ENCODE measurements around the gene UGT1A8. TPM values are rescaled to one million over a fixed set of nuclear protein-coding genes. Genes with fewer than 3 reads are reported as not detected.
"Not testable (repeated sequence)": the region's sequence is repeated elsewhere in the genome, so short reads cannot be mapped to it uniquely, and the experiment has no call there.

UGT1A8 gene
- total and polyA plus RNA-seq, 2 experiments from 2014 or later = 0.45 TPM; not detected in 1

- TF ChIP-seq, protein P1, sequence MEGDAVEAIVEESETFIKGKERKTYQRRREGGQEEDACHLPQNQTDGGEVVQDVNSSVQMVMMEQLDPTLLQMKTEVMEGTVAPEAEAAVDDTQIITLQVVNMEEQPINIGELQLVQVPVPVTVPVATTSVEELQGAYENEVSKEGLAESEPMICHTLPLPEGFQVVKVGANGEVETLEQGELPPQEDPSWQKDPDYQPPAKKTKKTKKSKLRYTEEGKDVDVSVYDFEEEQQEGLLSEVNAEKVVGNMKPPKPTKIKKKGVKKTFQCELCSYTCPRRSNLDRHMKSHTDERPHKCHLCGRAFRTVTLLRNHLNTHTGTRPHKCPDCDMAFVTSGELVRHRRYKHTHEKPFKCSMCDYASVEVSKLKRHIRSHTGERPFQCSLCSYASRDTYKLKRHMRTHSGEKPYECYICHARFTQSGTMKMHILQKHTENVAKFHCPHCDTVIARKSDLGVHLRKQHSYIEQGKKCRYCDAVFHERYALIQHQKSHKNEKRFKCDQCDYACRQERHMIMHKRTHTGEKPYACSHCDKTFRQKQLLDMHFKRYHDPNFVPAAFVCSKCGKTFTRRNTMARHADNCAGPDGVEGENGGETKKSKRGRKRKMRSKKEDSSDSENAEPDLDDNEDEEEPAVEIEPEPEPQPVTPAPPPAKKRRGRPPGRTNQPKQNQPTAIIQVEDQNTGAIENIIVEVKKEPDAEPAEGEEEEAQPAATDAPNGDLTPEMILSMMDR (conservative IDR thresholded peaks at IDR 0.05; ENCODE audit: low read depth in 2 of 2) = no peak
Measured at GRCh38 chr2:233627331-233628025, 10.0 kb downstream of the UGT1A8 start (continued).

DNA sequence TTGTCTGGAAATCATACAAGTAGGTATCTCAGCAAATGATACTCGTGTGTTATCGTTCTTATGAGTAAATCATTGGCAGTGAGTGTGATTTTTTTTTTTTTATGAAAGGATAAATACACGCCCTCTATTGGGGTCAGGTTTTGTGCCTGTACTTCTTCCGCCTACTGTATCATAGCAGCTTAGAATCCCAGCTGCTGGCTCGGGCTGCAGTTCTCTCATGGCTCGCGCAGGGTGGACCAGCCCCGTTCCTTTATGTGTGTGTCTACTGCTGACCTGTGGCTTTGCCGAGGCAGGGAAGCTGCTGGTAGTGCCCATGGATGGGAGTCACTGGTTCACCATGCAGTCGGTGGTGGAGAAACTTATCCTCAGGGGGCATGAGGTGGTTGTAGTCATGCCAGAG is 18.9 kb downstream of the UGT1A8 start, which contains the start of gene UGT1A10:
Gene UGT1A10, plus strand, starts transcription at position 143 of the 400 bp plus-strand sequence. Its CDS starts 75 bp downstream, at position 218.
- H3K27ac Mint-ChIP-seq; H3K9me2 ChIP-seq (ENCODE audit: insufficient read depth); H4K20me1 ChIP-seq (replicated peaks; ENCODE audit: insufficient read depth); H3K79me2 ChIP-seq (replicated peaks; ENCODE audit: insufficient read depth); H3K4me3 ChIP-seq; H3K27ac ChIP-seq (ENCODE audit: low read depth); H3F3A ChIP-seq (replicated peaks; ENCODE audit: low read depth); H3K4me1 ChIP-seq (ENCODE audit: insufficient read depth); DNase-seq (ENCODE audit: low spot score); H3K4me2 ChIP-seq; H3K27me3 Mint-ChIP-seq (ENCODE audit: insufficient read depth, low read depth, poor library complexity); H3K9me3 Mint-ChIP-seq; H2AFZ ChIP-seq; ATAC-seq; H3K27me3 ChIP-seq (ENCODE audit: insufficient read depth); H3K4me1 Mint-ChIP-seq; H3K4me3 Mint-ChIP-seq; H3K36me3 ChIP-seq (ENCODE audit: insufficient read depth); H3K36me3 Mint-ChIP-seq (ENCODE audit: low read depth): not testable (repeated sequence)

GRCh38 chr2:233638836-233639235 is 21.4 kb downstream of the UGT1A8 start:
- H4K20me1 ChIP-seq (replicated peaks; ENCODE audit: insufficient read depth) = no peaks in the 10 kb centered on the region
- no peak for ATAC-seq
- Mint-ChIP-seq H3K36me3 (ENCODE audit: low read depth) (no peaks in the 10 kb centered on the region), H3K9me3 (no peaks in the 10 kb centered on the region; the same call in 2 of the 3 replicates), H3K27me3 (ENCODE audit: insufficient read depth, low read depth, poor library complexity) (no peaks in the 10 kb centered on the region), H3K4me3 (no peak overlapping the region), H3K27ac (no peak overlapping the region), H3K4me1 (no peaks in the 10 kb centered on the region)
- no peaks in the 10 kb centered on the region; the same call in 1 of the 2 replicates for H3K9me2 ChIP-seq (ENCODE audit: insufficient read depth)
- no peak overlapping the region for H3K27ac ChIP-seq (ENCODE audit: low read depth)
- no peak overlapping the region for H3K4me2 ChIP-seq
- H3K27me3 ChIP-seq (ENCODE audit: insufficient read depth) = no peaks in the 10 kb centered on the region
- no peak overlapping the region for H3K4me3 ChIP-seq
- H2AFZ ChIP-seq = no peak overlapping the region
- H3F3A ChIP-seq (replicated peaks; ENCODE audit: low read depth) = no peaks in the 10 kb centered on the region
- no peaks in the 10 kb centered on the region for H3K36me3 ChIP-seq (ENCODE audit: insufficient read depth)
- DNase-seq (ENCODE audit: low spot score) = no peak
- no peaks in the 10 kb centered on the region for H3K4me1 ChIP-seq (ENCODE audit: insufficient read depth)
- H3K79me2 ChIP-seq (replicated peaks; ENCODE audit: insufficient read depth) = no peaks in the 10 kb centered on the region
- TF ChIP-seq REST (IDR thresholded peaks at IDR 0.05; ENCODE audit: unreplicated experiment) (no peak), POLR2AphosphoS5 (IDR thresholded peaks at IDR 0.05; ENCODE audit: low read depth) (no peak), ZNF331 (CRISPR knock-in tag; IDR thresholded peaks at IDR 0.05; ENCODE audit: low read depth) (no peak)
- TF ChIP-seq, protein P2, sequence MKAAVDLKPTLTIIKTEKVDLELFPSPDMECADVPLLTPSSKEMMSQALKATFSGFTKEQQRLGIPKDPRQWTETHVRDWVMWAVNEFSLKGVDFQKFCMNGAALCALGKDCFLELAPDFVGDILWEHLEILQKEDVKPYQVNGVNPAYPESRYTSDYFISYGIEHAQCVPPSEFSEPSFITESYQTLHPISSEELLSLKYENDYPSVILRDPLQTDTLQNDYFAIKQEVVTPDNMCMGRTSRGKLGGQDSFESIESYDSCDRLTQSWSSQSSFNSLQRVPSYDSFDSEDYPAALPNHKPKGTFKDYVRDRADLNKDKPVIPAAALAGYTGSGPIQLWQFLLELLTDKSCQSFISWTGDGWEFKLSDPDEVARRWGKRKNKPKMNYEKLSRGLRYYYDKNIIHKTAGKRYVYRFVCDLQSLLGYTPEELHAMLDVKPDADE (IDR thresholded peaks at IDR 0.05) = no peak
- TF ChIP-seq, protein P3, sequence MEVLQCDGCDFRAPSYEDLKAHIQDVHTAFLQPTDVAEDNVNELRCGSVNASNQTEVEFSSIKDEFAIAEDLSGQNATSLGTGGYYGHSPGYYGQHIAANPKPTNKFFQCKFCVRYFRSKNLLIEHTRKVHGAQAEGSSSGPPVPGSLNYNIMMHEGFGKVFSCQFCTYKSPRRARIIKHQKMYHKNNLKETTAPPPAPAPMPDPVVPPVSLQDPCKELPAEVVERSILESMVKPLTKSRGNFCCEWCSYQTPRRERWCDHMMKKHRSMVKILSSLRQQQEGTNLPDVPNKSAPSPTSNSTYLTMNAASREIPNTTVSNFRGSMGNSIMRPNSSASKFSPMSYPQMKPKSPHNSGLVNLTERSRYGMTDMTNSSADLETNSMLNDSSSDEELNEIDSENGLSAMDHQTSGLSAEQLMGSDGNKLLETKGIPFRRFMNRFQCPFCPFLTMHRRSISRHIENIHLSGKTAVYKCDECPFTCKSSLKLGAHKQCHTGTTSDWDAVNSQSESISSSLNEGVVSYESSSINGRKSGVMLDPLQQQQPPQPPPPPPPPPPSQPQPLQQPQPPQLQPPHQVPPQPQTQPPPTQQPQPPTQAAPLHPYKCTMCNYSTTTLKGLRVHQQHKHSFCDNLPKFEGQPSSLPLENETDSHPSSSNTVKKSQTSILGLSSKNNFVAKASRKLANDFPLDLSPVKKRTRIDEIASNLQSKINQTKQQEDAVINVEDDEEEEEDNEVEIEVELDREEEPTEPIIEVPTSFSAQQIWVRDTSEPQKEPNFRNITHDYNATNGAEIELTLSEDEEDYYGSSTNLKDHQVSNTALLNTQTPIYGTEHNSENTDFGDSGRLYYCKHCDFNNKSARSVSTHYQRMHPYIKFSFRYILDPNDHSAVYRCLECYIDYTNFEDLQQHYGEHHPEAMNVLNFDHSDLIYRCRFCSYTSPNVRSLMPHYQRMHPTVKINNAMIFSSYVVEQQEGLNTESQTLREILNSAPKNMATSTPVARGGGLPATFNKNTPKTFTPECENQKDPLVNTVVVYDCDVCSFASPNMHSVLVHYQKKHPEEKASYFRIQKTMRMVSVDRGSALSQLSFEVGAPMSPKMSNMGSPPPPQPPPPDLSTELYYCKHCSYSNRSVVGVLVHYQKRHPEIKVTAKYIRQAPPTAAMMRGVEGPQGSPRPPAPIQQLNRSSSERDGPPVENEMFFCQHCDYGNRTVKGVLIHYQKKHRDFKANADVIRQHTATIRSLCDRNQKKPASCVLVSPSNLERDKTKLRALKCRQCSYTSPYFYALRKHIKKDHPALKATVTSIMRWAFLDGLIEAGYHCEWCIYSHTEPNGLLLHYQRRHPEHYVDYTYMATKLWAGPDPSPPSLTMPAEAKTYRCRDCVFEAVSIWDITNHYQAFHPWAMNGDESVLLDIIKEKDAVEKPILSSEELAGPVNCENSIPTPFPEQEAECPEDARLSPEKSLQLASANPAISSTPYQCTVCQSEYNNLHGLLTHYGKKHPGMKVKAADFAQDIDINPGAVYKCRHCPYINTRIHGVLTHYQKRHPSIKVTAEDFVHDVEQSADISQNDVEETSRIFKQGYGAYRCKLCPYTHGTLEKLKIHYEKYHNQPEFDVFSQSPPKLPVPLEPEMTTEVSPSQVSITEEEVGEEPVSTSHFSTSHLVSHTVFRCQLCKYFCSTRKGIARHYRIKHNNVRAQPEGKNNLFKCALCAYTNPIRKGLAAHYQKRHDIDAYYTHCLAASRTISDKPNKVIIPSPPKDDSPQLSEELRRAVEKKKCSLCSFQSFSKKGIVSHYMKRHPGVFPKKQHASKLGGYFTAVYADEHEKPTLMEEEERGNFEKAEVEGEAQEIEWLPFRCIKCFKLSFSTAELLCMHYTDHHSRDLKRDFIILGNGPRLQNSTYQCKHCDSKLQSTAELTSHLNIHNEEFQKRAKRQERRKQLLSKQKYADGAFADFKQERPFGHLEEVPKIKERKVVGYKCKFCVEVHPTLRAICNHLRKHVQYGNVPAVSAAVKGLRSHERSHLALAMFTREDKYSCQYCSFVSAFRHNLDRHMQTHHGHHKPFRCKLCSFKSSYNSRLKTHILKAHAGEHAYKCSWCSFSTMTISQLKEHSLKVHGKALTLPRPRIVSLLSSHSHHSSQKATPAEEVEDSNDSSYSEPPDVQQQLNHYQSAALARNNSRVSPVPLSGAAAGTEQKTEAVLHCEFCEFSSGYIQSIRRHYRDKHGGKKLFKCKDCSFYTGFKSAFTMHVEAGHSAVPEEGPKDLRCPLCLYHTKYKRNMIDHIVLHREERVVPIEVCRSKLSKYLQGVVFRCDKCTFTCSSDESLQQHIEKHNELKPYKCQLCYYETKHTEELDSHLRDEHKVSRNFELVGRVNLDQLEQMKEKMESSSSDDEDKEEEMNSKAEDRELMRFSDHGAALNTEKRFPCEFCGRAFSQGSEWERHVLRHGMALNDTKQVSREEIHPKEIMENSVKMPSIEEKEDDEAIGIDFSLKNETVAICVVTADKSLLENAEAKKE (CRISPR knock-in tag; IDR thresholded peaks at IDR 0.05) = no peak
